H9 (cell line): ENCODE data around the gene ERCC4. TPM values are rescaled to one million over a fixed set of nuclear protein-coding genes. Genes with fewer than 3 reads are reported as not detected.

Source experiments
- DNase-seq: peaks from one replicate; pipeline ENCODE4 v3.0.0-alpha.2; 2017
- H2AFZ ChIP-seq: one replicate; pipeline ENCODE4 v1.6.1; 2013; ENCODE audit warnings: mild to moderate bottlenecking, low read length, control low read depth, moderate library complexity
- H2AK5ac ChIP-seq: 2 replicates; pipeline ENCODE4 v1.6.1; 2013; ENCODE audit warnings: low read length, control low read depth, mixed read lengths; ENCODE audit not compliant: insufficient read length
- H2BK120ac ChIP-seq: one replicate; pipeline ENCODE4 v1.6.1; 2013; ENCODE audit warnings: low read depth, mild to moderate bottlenecking, low read length, control low read depth, inconsistent platforms; ENCODE audit not compliant: poor library complexity, severe bottlenecking
- H2BK12ac ChIP-seq: 2 replicates; pipeline ENCODE4 v1.6.1; 2013; ENCODE audit warnings: low read length, control low read depth, mixed read lengths, low read depth; ENCODE audit not compliant: insufficient read length
- H2BK15ac ChIP-seq: 2 replicates; pipeline ENCODE4 v1.6.1; 2013; ENCODE audit warnings: low read depth, low read length, control low read depth
- H2BK20ac ChIP-seq: one replicate; pipeline ENCODE4 v1.6.1; 2013; ENCODE audit warnings: low read depth, mild to moderate bottlenecking, low read length, control low read depth, inconsistent platforms; ENCODE audit not compliant: poor library complexity, severe bottlenecking
- H2BK5ac ChIP-seq: 2 replicates; pipeline ENCODE4 v1.6.1; 2013; ENCODE audit warnings: low read length, control low read depth, mixed read lengths; ENCODE audit not compliant: insufficient read length
- H3K14ac ChIP-seq: 2 replicates; pipeline ENCODE4 v1.6.1; 2013; ENCODE audit warnings: low read length, control low read depth; ENCODE audit not compliant: insufficient read depth
- H3K18ac ChIP-seq: 2 replicates; pipeline ENCODE4 v1.6.1; 2013; ENCODE audit warnings: low read depth, mild to moderate bottlenecking, mixed read lengths, low read length, control low read depth; ENCODE audit not compliant: insufficient read length
- H3K23ac ChIP-seq: 2 replicates; pipeline ENCODE4 v1.6.1; 2013; ENCODE audit warnings: low read length, control low read depth, mixed read lengths, low read depth; ENCODE audit not compliant: insufficient read length
- H3K23me2 ChIP-seq: 2 replicates; pipeline ENCODE4 v1.6.1; 2013; ENCODE audit warnings: low read depth, mild to moderate bottlenecking, mixed read lengths, low read length, control low read depth; ENCODE audit not compliant: insufficient read length, poor library complexity, severe bottlenecking
- H3K27ac ChIP-seq: 2 replicates; pipeline ENCODE4 v1.5.1; 2013; ENCODE audit warnings: low read length, control low read depth, mixed read lengths, low read depth; ENCODE audit not compliant: insufficient read length
- H3K27me3 ChIP-seq: 2 replicates; pipeline ENCODE4 v1.6.1; 2013; ENCODE audit warnings: low read length, control low read depth, inconsistent platforms; ENCODE audit not compliant: insufficient read depth
- H3K4ac ChIP-seq: 2 replicates; pipeline ENCODE4 v1.6.1; 2013; ENCODE audit warnings: low read depth, mild to moderate bottlenecking, control low read depth, inconsistent platforms, low read length, moderate library complexity
- H3K4me1 ChIP-seq: 2 replicates; pipeline ENCODE4 v1.6.1; 2013; ENCODE audit warnings: low read length, control low read depth, inconsistent platforms; ENCODE audit not compliant: insufficient read depth
- H3K4me2 ChIP-seq: 2 replicates; pipeline ENCODE4 v1.6.1; 2013; ENCODE audit warnings: low read length, control low read depth, mixed read lengths; ENCODE audit not compliant: insufficient read length, insufficient read depth
- H3K56ac ChIP-seq: 2 replicates; pipeline ENCODE4 v1.6.1; 2013; ENCODE audit warnings: low read depth, mild to moderate bottlenecking, mixed read lengths, low read length, control low read depth; ENCODE audit not compliant: insufficient read length
- H3K79me1 ChIP-seq: 2 replicates; pipeline ENCODE4 v1.6.1; 2013; ENCODE audit warnings: low read depth, mild to moderate bottlenecking, moderate library complexity, low read length, control low read depth, inconsistent platforms; ENCODE audit not compliant: insufficient read depth, poor library complexity, severe bottlenecking
- H3K79me2 ChIP-seq: 2 replicates; pipeline ENCODE4 v1.6.1; 2013; ENCODE audit warnings: low read length, control low read depth, inconsistent platforms; ENCODE audit not compliant: insufficient read depth
- H3K9ac ChIP-seq: 2 replicates; pipeline ENCODE4 v1.6.1; 2013; ENCODE audit warnings: low read length, control low read depth, mixed read lengths; ENCODE audit not compliant: insufficient read length; ENCODE audit errors: extremely low read depth
- H3K9me3 ChIP-seq: one replicate; pipeline ENCODE4 v1.6.1; 2013; ENCODE audit warnings: low read depth, low read length, inconsistent platforms; ENCODE audit not compliant: control insufficient read depth
- H3T11ph ChIP-seq: one replicate; pipeline ENCODE4 v1.6.1; 2013; ENCODE audit warnings: mild to moderate bottlenecking, low read length, control low read depth, inconsistent platforms
- H4K20me1 ChIP-seq: one replicate; pipeline ENCODE4 v1.6.1; 2013; ENCODE audit not compliant: control insufficient read depth, insufficient read length, insufficient read depth
- H4K5ac ChIP-seq: 2 replicates; pipeline ENCODE4 v1.6.1; 2013; ENCODE audit warnings: low read depth, mild to moderate bottlenecking, mixed read lengths, low read length, control low read depth; ENCODE audit not compliant: insufficient read length
- H4K8ac ChIP-seq: replicated peaks from 2 replicates; pipeline ENCODE4 v1.6.1; 2013; ENCODE audit warnings: low read length, control low read depth, mixed read lengths, low read depth; ENCODE audit not compliant: insufficient read length
- H4K91ac ChIP-seq: 2 replicates; pipeline ENCODE4 v1.6.1; 2013; ENCODE audit warnings: low read depth, mild to moderate bottlenecking, moderate library complexity, mixed read lengths, low read length, control low read depth; ENCODE audit not compliant: insufficient read length
- H3K27ac Mint-ChIP-seq, 3 experiments: 2 replicates in 2 of 3; 3 replicates in 1 of 3; pipeline ENCODE4 v1.8.0; 2020 to 2021; ENCODE audit warnings: mixed read lengths in 3 of 3, mild to moderate bottlenecking in 1 of 3, moderate library complexity in 1 of 3
- H3K27me3 Mint-ChIP-seq: 2 replicates; pipeline ENCODE4 v1.8.0; 2021; ENCODE audit warnings: low read depth, mild to moderate bottlenecking, moderate library complexity, mixed read lengths
- H3K36me3 Mint-ChIP-seq, 3 experiments: 2 replicates in 2 of 3; 3 replicates in 1 of 3; pipeline ENCODE4 v1.8.0; 2020 to 2021; ENCODE audit warnings: low read depth in 3 of 3, mixed read lengths in 3 of 3; ENCODE audit not compliant: insufficient read depth in 1 of 3
- H3K4me1 Mint-ChIP-seq, 2 experiments: 2 replicates each; pipeline ENCODE4 v1.8.0; 2020; ENCODE audit warnings: mixed read lengths in 2 of 2
- H3K4me3 Mint-ChIP-seq, 2 experiments: 2 replicates in 1 of 2; 3 replicates in 1 of 2; pipeline ENCODE4 v1.8.0; 2020 to 2021; ENCODE audit warnings: mild to moderate bottlenecking in 2 of 2, mixed read lengths in 2 of 2, moderate library complexity in 1 of 2
- H3K9me3 Mint-ChIP-seq, 2 experiments: 2 replicates in 1 of 2; 3 replicates in 1 of 2; pipeline ENCODE4 v1.8.0; 2020; ENCODE audit warnings: mild to moderate bottlenecking in 2 of 2, mixed read lengths in 2 of 2, moderate library complexity in 1 of 2
- WGBS: extraction: QIAGEN DNeasy Blood & Tissue Kit; methylation state at CpG from one replicate; pipeline ENCODE4 v1.1.7; 2013; ENCODE audit warnings: missing lambda C conversion rate, low lambda C conversion rate, mixed read lengths; ENCODE audit not compliant: insufficient read length; ENCODE audit errors: extremely low coverage; 5-methylcytosine and 5-hydroxymethylcytosine counted together
- total RNA-seq: library from RNA; stranded (reverse); gene quantifications from 2 replicates; pipeline ENCODE4 v1.2.1, GENCODE V29; 2021
- TF ChIP-seq, protein P1 (sequence below): fragments of 200-600 bp; sonication (generic); conservative IDR thresholded peaks from 3 replicates; pipeline ENCODE4 v1.8.0; 2021; ENCODE audit warnings: antibody characterized with exemption, mild to moderate bottlenecking

Gene ERCC4
- total RNA-seq, 1 experiment from 2014 or later: 15.6 TPM

- H3K27me3 ChIP-seq: no peaks in the 10 kb centered on the region
- no peak overlapping the region for H4K91ac ChIP-seq
- no peak overlapping the region for H2BK5ac ChIP-seq
- H2BK120ac ChIP-seq: no peak overlapping the region
- H3K4me1 Mint-ChIP-seq: peaks cover 16 to 28% of the 10 kb centered on the region in 2 experiments
- H3K4ac ChIP-seq: no peak overlapping the region
- no peaks in the 10 kb centered on the region for H3K23me2 ChIP-seq
- H3K27ac ChIP-seq: no peak overlapping the region
- no peak overlapping the region for H2BK12ac ChIP-seq
- no peaks in the 10 kb centered on the region for H4K20me1 ChIP-seq
- no peak overlapping the region for H2BK15ac ChIP-seq
- H3K4me3 Mint-ChIP-seq: no peak overlapping the region
- H3K36me3 Mint-ChIP-seq: no peaks in the 10 kb centered on the region; a peak in 1 of 7 replicates
- no peak overlapping the region for H3K27ac Mint-ChIP-seq
- H3K27me3 Mint-ChIP-seq: no peaks in the 10 kb centered on the region; the same call in 1 of the 2 replicates
- no peaks in the 10 kb centered on the region; the same call in 1 of the 2 replicates for H3K4me1 ChIP-seq
- no peak overlapping the region for H3K18ac ChIP-seq
- no CpG with 5 or more reads among the region's 10 CpGs for WGBS
- no peak overlapping the region for H4K8ac ChIP-seq
- no peak overlapping the region for H3K56ac ChIP-seq
- H2BK20ac ChIP-seq: no peak overlapping the region
- no peak overlapping the region for H3K23ac ChIP-seq
- H3K79me2 ChIP-seq: no peaks in the 10 kb centered on the region
- no peaks in the 10 kb centered on the region for H3K9me3 ChIP-seq
- no peaks in the 10 kb centered on the region for H3K9me3 Mint-ChIP-seq
- H3K14ac ChIP-seq: no peak overlapping the region; the same call in 1 of the 2 replicates
- no peak for DNase-seq
- no peak overlapping the region for H4K5ac ChIP-seq
- H2AK5ac ChIP-seq: no peak overlapping the region
- TF ChIP-seq, protein P1, sequence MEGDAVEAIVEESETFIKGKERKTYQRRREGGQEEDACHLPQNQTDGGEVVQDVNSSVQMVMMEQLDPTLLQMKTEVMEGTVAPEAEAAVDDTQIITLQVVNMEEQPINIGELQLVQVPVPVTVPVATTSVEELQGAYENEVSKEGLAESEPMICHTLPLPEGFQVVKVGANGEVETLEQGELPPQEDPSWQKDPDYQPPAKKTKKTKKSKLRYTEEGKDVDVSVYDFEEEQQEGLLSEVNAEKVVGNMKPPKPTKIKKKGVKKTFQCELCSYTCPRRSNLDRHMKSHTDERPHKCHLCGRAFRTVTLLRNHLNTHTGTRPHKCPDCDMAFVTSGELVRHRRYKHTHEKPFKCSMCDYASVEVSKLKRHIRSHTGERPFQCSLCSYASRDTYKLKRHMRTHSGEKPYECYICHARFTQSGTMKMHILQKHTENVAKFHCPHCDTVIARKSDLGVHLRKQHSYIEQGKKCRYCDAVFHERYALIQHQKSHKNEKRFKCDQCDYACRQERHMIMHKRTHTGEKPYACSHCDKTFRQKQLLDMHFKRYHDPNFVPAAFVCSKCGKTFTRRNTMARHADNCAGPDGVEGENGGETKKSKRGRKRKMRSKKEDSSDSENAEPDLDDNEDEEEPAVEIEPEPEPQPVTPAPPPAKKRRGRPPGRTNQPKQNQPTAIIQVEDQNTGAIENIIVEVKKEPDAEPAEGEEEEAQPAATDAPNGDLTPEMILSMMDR: no peak
- H2AFZ ChIP-seq: no peak overlapping the region
- no peak overlapping the region for H3K4me2 ChIP-seq
- H3K9ac ChIP-seq: no peak overlapping the region
- H3K79me1 ChIP-seq: no peaks in the 10 kb centered on the region
- H3T11ph ChIP-seq: no peak overlapping the region
Observed at GRCh38 chr16:14001521-14001920, 81.6 kb downstream of the ERCC4 start.

Other genes with a start within 250 kb of the ERCC4 start
- 27.3 and 29.9 TPM in 2 replicates for gene MRTFB, start 151.2 kb downstream of the ERCC4 start, total RNA-seq